NCI-H526 (cell line): ENCODE measurements around the gene AP2A1.
"Not testable (repeated sequence)": the region's sequence is repeated elsewhere in the genome, so short reads cannot be mapped to it uniquely, and the experiment has no call there.

ENCODE experiments used
- DNase-seq, 2 experiments: peaks; one replicate each; lab custom pipeline; 2025; lab: John Stamatoyannopoulos, UW

AP2A1 gene

GRCh38 chr19:49766930-49767299, at the start of gene AP2A1:
Gene AP2A1, plus strand, starts transcription at chr19:49767001. Its CDS starts 133 bp downstream, at chr19:49767134.
- no peak for DNase-seq

- DNase-seq: no peak
Measured at GRCh38 chr19:49718511-49718910, 48.3 kb upstream of the AP2A1 start.

- no peak for DNase-seq
Measured at GRCh38 chr19:49718991-49719390, 47.8 kb upstream of the AP2A1 start.

GRCh38 chr19:49719420-49719819, 47.4 kb upstream of the AP2A1 start:
- DNase-seq: not testable (repeated sequence)

GRCh38 chr19:49727217-49728030, 39.4 kb upstream of the AP2A1 start:
- DNase-seq: no peak

GRCh38 chr19:49730166-49730565, 36.6 kb upstream of the AP2A1 start:
- DNase-seq: no peak

GRCh38 chr19:49738268-49738667, 28.5 kb upstream of the AP2A1 start:
- DNase-seq: no peak

- no peak for DNase-seq
Measured at GRCh38 chr19:49739098-49739497, 27.7 kb upstream of the AP2A1 start.

- DNase-seq: no peak
Measured at GRCh38 chr19:49739933-49740332, 26.9 kb upstream of the AP2A1 start.

- DNase-seq: no peak
Measured at GRCh38 chr19:49741210-49741844, 25.5 kb upstream of the AP2A1 start.

- no peak for DNase-seq
Measured at GRCh38 chr19:49744946-49745381, 21.8 kb upstream of the AP2A1 start.

- peak; percentile 69 to 92 for DNase-seq
Measured at GRCh38 chr19:49746206-49746958, 20.4 kb upstream of the AP2A1 start.

- DNase-seq: peak in 1 of 2 experiments; percentile 15
Measured at GRCh38 chr19:49749055-49749716, 17.6 kb upstream of the AP2A1 start.

- DNase-seq: no peak
Measured at GRCh38 chr19:49749771-49750170, 17.0 kb upstream of the AP2A1 start.

GRCh38 chr19:49752701-49753100, 14.1 kb upstream of the AP2A1 start:
- no peak for DNase-seq

GRCh38 chr19:49755956-49756355, 10.8 kb upstream of the AP2A1 start:
- DNase-seq: no peak

GRCh38 chr19:49758292-49758691, 8.5 kb upstream of the AP2A1 start:
- DNase-seq: no peak

- no peak for DNase-seq
Measured at GRCh38 chr19:49761249-49761624, 5.6 kb upstream of the AP2A1 start.

- DNase-seq: peak in 1 of 2 experiments; percentile 15
Measured at GRCh38 chr19:49761625-49762311, 5.0 kb upstream of the AP2A1 start.

GRCh38 chr19:49763230-49763629, 3.6 kb upstream of the AP2A1 start, which contains the start of gene TSKS:
Gene TSKS, minus strand, starts transcription at chr19:49763306. Its CDS starts 59 bp downstream, at chr19:49763247.
- no peak for DNase-seq

GRCh38 chr19:49764341-49764740, 2.5 kb upstream of the AP2A1 start:
- peak; percentile 56 to 74 for DNase-seq
